ENCODE results near the gene SNX21.

GRCh38 chr20:45850926-45851325, 17.3 kb downstream of the SNX21 start:
- TF ChIP-seq POLR2A (IDR thresholded peaks at IDR 0.05; ENCODE audit: low read length) (no peak), POLR2AphosphoS2 (conservative IDR thresholded peaks at IDR 0.05; ENCODE audit: low read length) (no peak), CTCF (IDR thresholded peaks at IDR 0.05) (no peak), REST (IDR thresholded peaks at IDR 0.05) (no peak), RCOR1 (IDR thresholded peaks at IDR 0.05; ENCODE audit: low read depth, low read length) (no peak), CEBPB (IDR thresholded peaks at IDR 0.05) (no peak), TFCP2L1 (CRISPR knock-in tag; IDR thresholded peaks at IDR 0.05) (no peak), CBX2 (IDR thresholded peaks at IDR 0.05; ENCODE audit: borderline replicate concordance, low read depth) (no peak)

Measured in A549 (cell line).